ENCODE data around the gene ARHGEF16. TPM values are rescaled to one million over a fixed set of nuclear protein-coding genes. Genes with fewer than 3 reads are reported as not detected.

Gene ARHGEF16
- total RNA-seq, 1 donor from 2014 or later = 21.6 TPM

GRCh38 chr1:3453203-3453761 lies 1.2 kb upstream of the ARHGEF16 start:
- DNase-seq (ENCODE audit: low read depth) = peak; percentile 49

GRCh38 chr1:3454811-3455618 lies 550 bp downstream of the ARHGEF16 start:
- TF ChIP-seq, protein P1, sequence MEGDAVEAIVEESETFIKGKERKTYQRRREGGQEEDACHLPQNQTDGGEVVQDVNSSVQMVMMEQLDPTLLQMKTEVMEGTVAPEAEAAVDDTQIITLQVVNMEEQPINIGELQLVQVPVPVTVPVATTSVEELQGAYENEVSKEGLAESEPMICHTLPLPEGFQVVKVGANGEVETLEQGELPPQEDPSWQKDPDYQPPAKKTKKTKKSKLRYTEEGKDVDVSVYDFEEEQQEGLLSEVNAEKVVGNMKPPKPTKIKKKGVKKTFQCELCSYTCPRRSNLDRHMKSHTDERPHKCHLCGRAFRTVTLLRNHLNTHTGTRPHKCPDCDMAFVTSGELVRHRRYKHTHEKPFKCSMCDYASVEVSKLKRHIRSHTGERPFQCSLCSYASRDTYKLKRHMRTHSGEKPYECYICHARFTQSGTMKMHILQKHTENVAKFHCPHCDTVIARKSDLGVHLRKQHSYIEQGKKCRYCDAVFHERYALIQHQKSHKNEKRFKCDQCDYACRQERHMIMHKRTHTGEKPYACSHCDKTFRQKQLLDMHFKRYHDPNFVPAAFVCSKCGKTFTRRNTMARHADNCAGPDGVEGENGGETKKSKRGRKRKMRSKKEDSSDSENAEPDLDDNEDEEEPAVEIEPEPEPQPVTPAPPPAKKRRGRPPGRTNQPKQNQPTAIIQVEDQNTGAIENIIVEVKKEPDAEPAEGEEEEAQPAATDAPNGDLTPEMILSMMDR (IDR thresholded peaks at IDR 0.05; ENCODE audit: insufficient read depth, low read length, severe bottlenecking) = no peak
- DNase-seq (ENCODE audit: low read depth) = no peak
- Histone ChIP-seq H3K27me3 (ENCODE audit: control insufficient read depth, insufficient read depth, low read length) (no peaks in the 10 kb centered on the region), H3K4me3 (ENCODE audit: low read depth, low read length) (peak overlapping the region; percentile 60), H3K36me3 (ENCODE audit: control insufficient read depth, insufficient read depth, low read length) (no peaks in the 10 kb centered on the region)
- no peak for FAIRE-seq

More at GRCh38 chr1:3453203-3453761, 1.2 kb upstream of the ARHGEF16 start:
- H3K27me3 ChIP-seq (ENCODE audit: control insufficient read depth, insufficient read depth, low read length) = no peaks in the 10 kb centered on the region
- FAIRE-seq = no peak
- H3K36me3 ChIP-seq (ENCODE audit: control insufficient read depth, insufficient read depth, low read length) = no peaks in the 10 kb centered on the region
- no peak overlapping the region for H3K4me3 ChIP-seq (ENCODE audit: low read depth, low read length)
- TF ChIP-seq, protein P1 (IDR thresholded peaks at IDR 0.05; ENCODE audit: insufficient read depth, low read length, severe bottlenecking) = peak; percentile 98

- TF ChIP-seq, protein P1 (IDR thresholded peaks at IDR 0.05; ENCODE audit: insufficient read depth, low read length, severe bottlenecking) = no peak
- FAIRE-seq (no peak), DNase-seq (ENCODE audit: low read depth) (no peak)
- Histone ChIP-seq H3K27me3 (ENCODE audit: control insufficient read depth, insufficient read depth, low read length) (no peaks in the 10 kb centered on the region), H3K36me3 (ENCODE audit: control insufficient read depth, insufficient read depth, low read length) (no peaks in the 10 kb centered on the region), H3K4me3 (ENCODE audit: low read depth, low read length) (no peak overlapping the region)
These were observed 1.4 kb downstream of the ARHGEF16 start for GRCh38 chr1:3455670-3456448.

DNA sequence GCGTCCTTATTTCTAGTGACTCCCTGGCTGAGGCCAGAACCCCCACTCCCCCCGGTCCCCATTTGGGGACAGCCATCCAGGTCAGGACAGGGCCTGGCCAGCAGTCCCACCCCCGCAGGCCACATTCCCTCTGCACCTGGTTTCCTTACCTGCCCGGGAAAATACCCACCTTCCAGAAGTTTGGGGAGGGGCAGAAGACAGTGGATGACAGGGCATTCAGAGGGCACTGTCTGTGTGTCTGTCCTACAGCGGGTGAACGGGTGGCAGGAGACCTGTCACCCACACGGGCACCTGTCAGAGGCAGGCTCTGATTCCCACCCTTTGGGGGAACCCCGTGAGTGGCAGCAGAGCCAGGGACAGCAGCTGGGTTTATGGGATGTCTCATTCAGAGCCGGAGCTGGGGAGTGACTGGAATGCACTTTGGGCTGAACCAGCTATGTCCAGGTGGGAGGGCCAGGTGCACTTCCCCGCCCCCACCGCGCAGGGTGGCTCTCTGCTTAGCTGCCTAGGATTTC lies 2.0 kb downstream of the ARHGEF16 start:
- Histone ChIP-seq H3K4me3 (ENCODE audit: low read depth, low read length) (no peak overlapping the region), H3K36me3 (ENCODE audit: control insufficient read depth, insufficient read depth, low read length) (no peaks in the 10 kb centered on the region), H3K27me3 (ENCODE audit: control insufficient read depth, insufficient read depth, low read length) (no peaks in the 10 kb centered on the region)
- TF ChIP-seq, protein P1 (IDR thresholded peaks at IDR 0.05; ENCODE audit: insufficient read depth, low read length, severe bottlenecking) = no peak
- FAIRE-seq = no peak
- no peak for DNase-seq (ENCODE audit: low read depth)

DNA sequence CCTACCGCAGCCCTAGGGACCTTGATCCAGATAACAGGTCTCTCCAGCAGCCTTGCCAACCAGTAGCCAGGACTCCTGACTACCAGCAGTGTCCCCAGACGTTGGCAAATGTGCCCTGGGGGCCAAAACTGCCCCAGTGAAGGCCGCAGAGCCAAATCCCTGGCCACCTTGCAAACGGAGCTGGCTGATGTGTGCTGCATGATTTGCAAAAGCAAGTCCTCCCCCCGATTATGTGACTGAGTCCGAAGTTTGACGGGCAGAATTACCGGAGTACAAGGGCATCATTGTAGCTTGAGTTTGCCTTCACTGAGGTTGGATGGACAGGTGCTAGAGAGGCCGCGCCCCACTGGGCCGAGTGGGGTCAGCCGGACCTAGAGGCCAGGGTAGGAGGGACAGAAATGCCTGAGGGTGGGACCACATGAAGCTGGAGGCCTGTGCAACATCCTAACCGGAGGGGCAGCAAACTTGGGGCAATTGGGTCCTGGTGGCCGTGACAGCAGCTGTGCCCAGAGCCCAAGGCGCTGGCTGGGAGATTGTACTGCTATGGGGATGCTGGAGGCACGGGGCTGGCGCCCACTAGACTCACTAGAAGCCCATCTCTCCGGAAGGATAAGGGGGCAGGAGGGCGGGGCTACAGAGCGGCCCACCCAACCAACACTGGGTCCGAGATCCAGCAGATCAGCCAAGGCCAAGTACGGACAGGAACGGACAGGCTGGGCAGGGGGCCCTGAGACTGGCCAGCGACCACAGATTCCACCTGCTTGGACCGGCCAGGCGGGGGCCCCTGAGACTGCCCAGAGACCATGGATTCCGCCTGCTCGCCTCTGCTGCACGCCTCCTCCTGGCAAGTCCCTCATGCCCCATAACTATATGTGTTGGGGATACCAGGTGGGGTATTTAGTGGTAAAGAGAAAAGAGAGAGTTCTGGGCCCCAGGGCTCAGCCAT lies 2.8 kb downstream of the ARHGEF16 start:
- TF ChIP-seq, protein P1 (IDR thresholded peaks at IDR 0.05; ENCODE audit: insufficient read depth, low read length, severe bottlenecking) = no peak
- FAIRE-seq (peak; percentile 23), DNase-seq (ENCODE audit: low read depth) (no peak)
- Histone ChIP-seq H3K4me3 (ENCODE audit: low read depth, low read length) (no peak overlapping the region), H3K27me3 (ENCODE audit: control insufficient read depth, insufficient read depth, low read length) (no peaks in the 10 kb centered on the region), H3K36me3 (ENCODE audit: control insufficient read depth, insufficient read depth, low read length) (no peaks in the 10 kb centered on the region)
